ENCODE data around the gene ARRB2. TPM values are rescaled to one million over a fixed set of nuclear protein-coding genes. Genes with fewer than 3 reads are reported as not detected.

ARRB2 gene
- total RNA-seq, 4 donors from 2014 or later, result 4.4 to 24.8 (median 10.1) TPM

DNA sequence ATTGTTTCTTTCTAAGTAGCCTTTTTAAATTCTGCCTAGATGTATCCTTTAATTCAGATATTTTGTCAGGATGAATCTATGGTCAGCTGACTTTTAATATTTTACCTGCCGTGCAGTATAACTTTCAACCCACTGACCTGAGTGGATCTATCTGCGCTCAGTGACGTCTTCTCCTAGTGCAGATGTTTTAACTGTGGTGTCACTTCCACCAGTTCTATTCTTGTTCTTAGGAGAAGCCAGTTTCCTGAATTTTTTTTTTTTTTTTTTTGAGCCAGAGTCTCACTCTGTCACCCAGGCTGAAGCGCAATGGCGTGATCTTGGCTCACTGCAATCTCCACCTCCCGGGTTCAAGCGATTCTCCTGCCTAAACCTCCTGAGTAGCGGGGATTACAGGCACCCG, 56.3 kb downstream of the ARRB2 start:
- WGBS, 2 donors, result 74 to 80% methylated on average over 7 to 9 of the region's 9 CpGs
- Histone ChIP-seq H3K4me3 (no peak overlapping the region), H3K4me1 (no peaks in the 10 kb centered on the region), H3K27me3 (peaks cover 0 to 4% (median 0%) of the 10 kb centered on the region in 4 donors), H3K27ac (peak overlapping the region in 2 of 4 donors; percentile 16 to 52), H3K36me3 (no peaks in the 10 kb centered on the region), H3K9me3 (no peaks in the 10 kb centered on the region)
- no peak for DNase-seq
- intact Hi-C loops (cut with DNase I), result no loop called here
- TF ChIP-seq, protein P1, sequence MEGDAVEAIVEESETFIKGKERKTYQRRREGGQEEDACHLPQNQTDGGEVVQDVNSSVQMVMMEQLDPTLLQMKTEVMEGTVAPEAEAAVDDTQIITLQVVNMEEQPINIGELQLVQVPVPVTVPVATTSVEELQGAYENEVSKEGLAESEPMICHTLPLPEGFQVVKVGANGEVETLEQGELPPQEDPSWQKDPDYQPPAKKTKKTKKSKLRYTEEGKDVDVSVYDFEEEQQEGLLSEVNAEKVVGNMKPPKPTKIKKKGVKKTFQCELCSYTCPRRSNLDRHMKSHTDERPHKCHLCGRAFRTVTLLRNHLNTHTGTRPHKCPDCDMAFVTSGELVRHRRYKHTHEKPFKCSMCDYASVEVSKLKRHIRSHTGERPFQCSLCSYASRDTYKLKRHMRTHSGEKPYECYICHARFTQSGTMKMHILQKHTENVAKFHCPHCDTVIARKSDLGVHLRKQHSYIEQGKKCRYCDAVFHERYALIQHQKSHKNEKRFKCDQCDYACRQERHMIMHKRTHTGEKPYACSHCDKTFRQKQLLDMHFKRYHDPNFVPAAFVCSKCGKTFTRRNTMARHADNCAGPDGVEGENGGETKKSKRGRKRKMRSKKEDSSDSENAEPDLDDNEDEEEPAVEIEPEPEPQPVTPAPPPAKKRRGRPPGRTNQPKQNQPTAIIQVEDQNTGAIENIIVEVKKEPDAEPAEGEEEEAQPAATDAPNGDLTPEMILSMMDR (IDR thresholded peaks at IDR 0.05), result no peak
- no peak for TF ChIP-seq POLR2A (IDR thresholded peaks at IDR 0.05)

DNA sequence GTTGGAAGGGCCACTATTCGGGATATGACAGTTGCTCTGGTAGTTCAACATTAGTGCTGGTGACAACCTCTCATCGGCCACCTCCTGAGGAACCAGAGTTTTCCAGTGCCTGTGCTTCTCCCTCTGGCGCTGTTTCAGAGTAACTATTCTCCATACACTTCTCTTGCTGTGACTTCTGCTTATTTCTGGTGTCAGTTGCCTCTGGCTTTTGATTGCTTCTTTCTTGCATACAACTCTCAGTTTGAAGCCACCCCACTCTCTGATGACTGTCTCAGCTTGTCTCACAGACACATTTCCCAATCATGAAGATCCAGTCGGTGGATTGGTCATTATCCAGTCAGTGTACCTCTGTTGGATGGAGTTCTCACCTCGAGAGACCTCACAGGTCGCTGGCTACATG, 57.9 kb downstream of the ARRB2 start:
- intact Hi-C loops (cut with DNase I), result no loop called here
- Histone ChIP-seq H3K27ac (no peak overlapping the region), H3K27me3 (peaks cover 0 to 18% (median 0%) of the 10 kb centered on the region in 4 donors), H3K4me1 (no peaks in the 10 kb centered on the region), H3K9me3 (no peaks in the 10 kb centered on the region), H3K36me3 (no peaks in the 10 kb centered on the region), H3K4me3 (no peak overlapping the region)
- no peak for DNase-seq
- TF ChIP-seq, protein P1 (IDR thresholded peaks at IDR 0.05), result no peak
- TF ChIP-seq POLR2A (IDR thresholded peaks at IDR 0.05), result no peak
- WGBS, 2 donors, result 75 to 79% methylated on average over 5 to 6 of the region's 6 CpGs

DNA sequence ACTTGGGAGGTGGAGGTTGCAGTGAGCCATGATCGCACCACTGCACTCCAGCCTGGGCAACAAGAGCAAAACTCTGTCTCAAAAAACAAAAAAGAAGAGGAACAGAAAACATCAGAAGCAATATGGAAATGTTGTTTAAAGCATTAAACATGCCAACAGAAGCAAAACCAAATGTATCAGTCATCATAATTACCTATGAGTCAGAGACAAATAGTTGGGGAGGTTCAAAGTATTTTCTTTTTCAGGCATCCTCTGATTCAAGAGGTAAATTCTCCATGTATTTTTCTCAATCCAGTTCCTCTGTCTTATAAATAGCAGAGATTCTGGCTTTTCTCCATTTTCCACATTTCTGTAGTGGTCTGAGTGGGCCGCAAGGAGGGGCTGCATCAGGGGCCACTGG, 59.2 kb downstream of the ARRB2 start:
- no peak for TF ChIP-seq POLR2A (IDR thresholded peaks at IDR 0.05)
- TF ChIP-seq, protein P1 (IDR thresholded peaks at IDR 0.05), result no peak

More for the DNA sequence above, 59.2 kb downstream of the ARRB2 start:
- WGBS, 2 donors, result 79 to 88% methylated on average over 2 of the region's 2 CpGs
- Histone ChIP-seq H3K4me3 (no peak overlapping the region), H3K27me3 (peaks cover 0 to 27% (median 0%) of the 10 kb centered on the region in 4 donors), H3K4me1 (no peaks in the 10 kb centered on the region), H3K9me3 (no peaks in the 10 kb centered on the region), H3K27ac (no peak overlapping the region), H3K36me3 (no peaks in the 10 kb centered on the region)
- intact Hi-C loops (cut with DNase I), result no loop called here
- no peak for DNase-seq

Other genes starting within 250 kb of the ARRB2 start
- gene SPNS2, start 211.8 kb upstream of the ARRB2 start, total RNA-seq, result 10 to 100 TPM; 36.8 to 66.6 (median 47.6) TPM
- 10 to 100 TPM; 32.4 to 70.0 (median 54.4) TPM for gene MYBBP1A, start 155.2 kb upstream of the ARRB2 start, total RNA-seq
- gene GGT6, start 150.1 kb upstream of the ARRB2 start, total RNA-seq, result 100 to 1,000 TPM in 1 of 4 donors, 10 to 100 TPM in 3; 46.0 to 141 (median 68.5) TPM
- under 1 TPM; 0.41 to 0.76 (median 0.69) TPM for gene SMTNL2, start 126.1 kb upstream of the ARRB2 start, total RNA-seq
- under 1 TPM in 1 of 4 donors, not detected in 3; 0.30 TPM for gene ALOX15, start 69.0 kb upstream of the ARRB2 start, total RNA-seq
- 10 to 100 TPM; 10.3 to 25.0 (median 14.7) TPM for gene PELP1, start 6.5 kb upstream of the ARRB2 start, total RNA-seq
- 10 to 100 TPM; 17.3 to 45.3 (median 29.7) TPM for gene MED11, start 20.8 kb downstream of the ARRB2 start, total RNA-seq
- gene ZMYND15, start 29.2 kb downstream of the ARRB2 start, total RNA-seq, result 1 to 10 TPM in 2 of 4 donors, not detected in 2; 1.1 to 1.7 TPM
- 10 to 100 TPM; 15.2 to 28.2 (median 19.5) TPM for gene CXCL16, start 29.3 kb downstream of the ARRB2 start, total RNA-seq
- not detected for gene TM4SF5, start 61.3 kb downstream of the ARRB2 start, total RNA-seq
- gene VMO1, start 75.7 kb downstream of the ARRB2 start, total RNA-seq, result 1 to 10 TPM in 3 of 4 donors, not detected in 1; 1.3 to 5.2 (median 1.5) TPM
- gene GLTPD2, start 78.3 kb downstream of the ARRB2 start, total RNA-seq, result 1 to 10 TPM in 3 of 4 donors, not detected in 1; 1.1 to 2.0 (median 1.1) TPM
- 100 to 1,000 TPM; 154 to 216 (median 201) TPM for gene PSMB6, start 85.5 kb downstream of the ARRB2 start, total RNA-seq
- gene PLD2, start 96.5 kb downstream of the ARRB2 start, total RNA-seq, result 100 to 1,000 TPM in 1 of 4 donors, 10 to 100 TPM in 3; 38.7 to 114 (median 86.7) TPM
- gene MINK1, start 122.7 kb downstream of the ARRB2 start, total RNA-seq, result 100 to 1,000 TPM in 3 of 4 donors, 10 to 100 TPM in 1; 50.1 to 156 (median 117) TPM
- 1 to 10 TPM in 1 of 4 donors, under 1 TPM in 3; 0.27 to 2.7 (median 0.92) TPM for gene C17orf107, start 188.9 kb downstream of the ARRB2 start, total RNA-seq
- gene CHRNE, start 192.5 kb downstream of the ARRB2 start, total RNA-seq, result under 1 TPM in 1 of 4 donors, not detected in 3; 0.57 TPM
- not detected for gene GP1BA, start 221.6 kb downstream of the ARRB2 start, total RNA-seq
- gene SLC25A11, start 229.4 kb downstream of the ARRB2 start, total RNA-seq, result 10 to 100 TPM; 29.3 to 54.2 (median 42.2) TPM
- 10 to 100 TPM; 42.3 to 57.4 (median 54.2) TPM for gene RNF167, start 229.6 kb downstream of the ARRB2 start, total RNA-seq
- gene PFN1, start 237.9 kb downstream of the ARRB2 start, total RNA-seq, result 100 to 1,000 TPM; 520 to 970 (median 715) TPM
- 1 to 10 TPM in 2 of 4 donors, under 1 TPM in 1, not detected in 1; 0.31 to 3.6 (median 1.5) TPM for gene ENO3, start 240.5 kb downstream of the ARRB2 start, total RNA-seq

Measured in esophagus squamous epithelium (tissue), 5 donors.